ENCODE measurements around the gene C2.

Gene C2

DNA sequence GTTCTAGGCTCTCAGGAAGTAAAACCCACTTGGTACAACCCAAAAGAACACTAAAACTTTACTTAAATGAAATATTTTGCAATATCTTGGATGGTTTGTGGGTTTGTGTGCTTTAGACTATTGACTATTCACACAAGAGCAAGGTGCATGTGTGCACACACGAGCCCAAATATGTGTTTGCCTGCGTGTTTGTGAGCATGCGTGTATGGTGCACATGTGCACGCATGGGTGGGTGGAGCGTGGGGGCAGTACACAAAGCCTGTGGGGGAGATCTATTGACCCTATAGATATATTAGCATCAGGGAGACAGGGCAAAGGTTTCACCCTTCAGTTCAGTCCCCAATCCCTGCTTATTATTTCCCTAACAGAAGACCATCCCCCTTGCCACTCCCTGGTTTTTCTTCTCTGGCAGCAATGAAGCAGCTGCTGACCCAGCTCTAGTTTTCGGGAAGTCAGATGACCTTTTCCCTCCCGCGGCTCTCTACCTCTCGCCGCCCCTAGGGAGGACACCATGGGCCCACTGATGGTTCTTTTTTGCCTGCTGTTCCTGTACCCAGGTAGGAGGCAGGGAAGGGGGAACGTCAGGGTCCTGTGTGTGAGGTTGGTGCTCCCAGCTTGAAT, at the start of gene C2:
Gene C2 (plus strand): TSS at position 476 of the 621 bp plus-strand sequence. CDS start 36 bp downstream, at position 512.
- ATAC-seq: no peak; the same call in 2 of the 3 replicates
- TF ChIP-seq, protein P1, sequence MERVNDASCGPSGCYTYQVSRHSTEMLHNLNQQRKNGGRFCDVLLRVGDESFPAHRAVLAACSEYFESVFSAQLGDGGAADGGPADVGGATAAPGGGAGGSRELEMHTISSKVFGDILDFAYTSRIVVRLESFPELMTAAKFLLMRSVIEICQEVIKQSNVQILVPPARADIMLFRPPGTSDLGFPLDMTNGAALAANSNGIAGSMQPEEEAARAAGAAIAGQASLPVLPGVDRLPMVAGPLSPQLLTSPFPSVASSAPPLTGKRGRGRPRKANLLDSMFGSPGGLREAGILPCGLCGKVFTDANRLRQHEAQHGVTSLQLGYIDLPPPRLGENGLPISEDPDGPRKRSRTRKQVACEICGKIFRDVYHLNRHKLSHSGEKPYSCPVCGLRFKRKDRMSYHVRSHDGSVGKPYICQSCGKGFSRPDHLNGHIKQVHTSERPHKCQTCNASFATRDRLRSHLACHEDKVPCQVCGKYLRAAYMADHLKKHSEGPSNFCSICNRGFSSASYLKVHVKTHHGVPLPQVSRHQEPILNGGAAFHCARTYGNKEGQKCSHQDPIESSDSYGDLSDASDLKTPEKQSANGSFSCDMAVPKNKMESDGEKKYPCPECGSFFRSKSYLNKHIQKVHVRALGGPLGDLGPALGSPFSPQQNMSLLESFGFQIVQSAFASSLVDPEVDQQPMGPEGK (CRISPR knock-in tag; IDR thresholded peaks at IDR 0.05; ENCODE audit: borderline replicate concordance): no peak
- TF ChIP-seq, protein P2, sequence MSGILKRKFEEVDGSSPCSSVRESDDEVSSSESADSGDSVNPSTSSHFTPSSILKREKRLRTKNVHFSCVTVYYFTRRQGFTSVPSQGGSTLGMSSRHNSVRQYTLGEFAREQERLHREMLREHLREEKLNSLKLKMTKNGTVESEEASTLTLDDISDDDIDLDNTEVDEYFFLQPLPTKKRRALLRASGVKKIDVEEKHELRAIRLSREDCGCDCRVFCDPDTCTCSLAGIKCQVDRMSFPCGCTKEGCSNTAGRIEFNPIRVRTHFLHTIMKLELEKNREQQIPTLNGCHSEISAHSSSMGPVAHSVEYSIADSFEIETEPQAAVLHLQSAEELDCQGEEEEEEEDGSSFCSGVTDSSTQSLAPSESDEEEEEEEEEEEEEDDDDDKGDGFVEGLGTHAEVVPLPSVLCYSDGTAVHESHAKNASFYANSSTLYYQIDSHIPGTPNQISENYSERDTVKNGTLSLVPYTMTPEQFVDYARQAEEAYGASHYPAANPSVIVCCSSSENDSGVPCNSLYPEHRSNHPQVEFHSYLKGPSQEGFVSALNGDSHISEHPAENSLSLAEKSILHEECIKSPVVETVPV (CRISPR knock-in tag; IDR thresholded peaks at IDR 0.05): no peak
- TF ChIP-seq PPARA (CRISPR knock-in tag; IDR thresholded peaks at IDR 0.05; ENCODE audit: borderline replicate concordance): no peak
- no peak for TF ChIP-seq TCF4 (CRISPR knock-in tag; IDR thresholded peaks at IDR 0.05; ENCODE audit: borderline replicate concordance)
- TF ChIP-seq RARB (CRISPR knock-in tag; IDR thresholded peaks at IDR 0.05): no peak
- no peak for TF ChIP-seq ZC3H10 (CRISPR knock-in tag; IDR thresholded peaks at IDR 0.05)
- TF ChIP-seq ZNF8 (CRISPR knock-in tag; IDR thresholded peaks at IDR 0.05): no peak
- TF ChIP-seq GLIS3 (CRISPR knock-in tag; IDR thresholded peaks at IDR 0.05): no peak
- no peak for TF ChIP-seq SNAI2 (CRISPR knock-in tag; IDR thresholded peaks at IDR 0.05)
- TF ChIP-seq ZFP3 (CRISPR knock-in tag; IDR thresholded peaks at IDR 0.05): no peak
- TF ChIP-seq ISL1 (CRISPR knock-in tag; IDR thresholded peaks at IDR 0.05): no peak
- no peak for TF ChIP-seq ZNF565 (CRISPR knock-in tag; conservative IDR thresholded peaks at IDR 0.05; ENCODE audit: low read depth)
- no peak for TF ChIP-seq ZFP30 (CRISPR knock-in tag; IDR thresholded peaks at IDR 0.05)
- no peak for TF ChIP-seq ARNTL (CRISPR knock-in tag; IDR thresholded peaks at IDR 0.05; ENCODE audit: borderline replicate concordance, low read depth)
- no peak for TF ChIP-seq BACH2 (CRISPR knock-in tag; IDR thresholded peaks at IDR 0.05; ENCODE audit: borderline replicate concordance)
- TF ChIP-seq OSR1 (CRISPR knock-in tag; IDR thresholded peaks at IDR 0.05): no peak

DNA sequence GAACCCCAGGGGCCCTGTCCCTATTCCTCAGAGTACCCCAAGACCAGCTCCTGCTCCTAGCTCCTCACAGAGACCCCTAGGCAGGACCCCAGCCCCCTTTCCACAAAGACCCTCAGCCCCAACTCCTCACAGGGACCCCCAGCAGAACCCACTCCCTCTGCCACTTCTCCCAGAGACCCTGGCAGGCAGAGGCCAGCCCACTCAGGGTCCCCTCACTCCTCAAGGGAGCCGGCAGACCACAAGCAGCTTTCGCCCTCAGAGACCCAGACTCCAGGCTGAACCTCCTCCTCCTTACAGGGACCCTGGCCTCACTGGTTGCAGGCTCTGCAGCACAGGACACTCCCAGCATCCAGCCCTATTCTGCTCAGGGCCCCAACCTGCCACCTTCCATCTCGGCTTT, 49.3 kb upstream of the C2 start:
- no peak; the same call in 2 of the 3 replicates for ATAC-seq
- TF ChIP-seq, protein P1 (CRISPR knock-in tag; IDR thresholded peaks at IDR 0.05; ENCODE audit: borderline replicate concordance): no peak
- no peak for TF ChIP-seq ESRRG (CRISPR knock-in tag; IDR thresholded peaks at IDR 0.05)
- TF ChIP-seq ZNF565 (CRISPR knock-in tag; conservative IDR thresholded peaks at IDR 0.05; ENCODE audit: low read depth): no peak
- no peak for TF ChIP-seq ZC3H10 (CRISPR knock-in tag; IDR thresholded peaks at IDR 0.05)
- no peak for TF ChIP-seq ISL1 (CRISPR knock-in tag; IDR thresholded peaks at IDR 0.05)
- no peak for TF ChIP-seq BACH2 (CRISPR knock-in tag; IDR thresholded peaks at IDR 0.05; ENCODE audit: borderline replicate concordance)
- no peak for TF ChIP-seq ZNF8 (CRISPR knock-in tag; IDR thresholded peaks at IDR 0.05)
- no peak for TF ChIP-seq ARNTL (CRISPR knock-in tag; IDR thresholded peaks at IDR 0.05; ENCODE audit: borderline replicate concordance, low read depth)
- no peak for TF ChIP-seq ZFP30 (CRISPR knock-in tag; IDR thresholded peaks at IDR 0.05)
- no peak for TF ChIP-seq RARB (CRISPR knock-in tag; IDR thresholded peaks at IDR 0.05)
- no peak for TF ChIP-seq SNAI2 (CRISPR knock-in tag; IDR thresholded peaks at IDR 0.05)
- no peak for TF ChIP-seq OSR1 (CRISPR knock-in tag; IDR thresholded peaks at IDR 0.05)
- TF ChIP-seq CSDC2 (CRISPR knock-in tag; IDR thresholded peaks at IDR 0.05): no peak
- no peak for TF ChIP-seq ZNF70 (CRISPR knock-in tag; IDR thresholded peaks at IDR 0.05)
- TF ChIP-seq, protein P3, sequence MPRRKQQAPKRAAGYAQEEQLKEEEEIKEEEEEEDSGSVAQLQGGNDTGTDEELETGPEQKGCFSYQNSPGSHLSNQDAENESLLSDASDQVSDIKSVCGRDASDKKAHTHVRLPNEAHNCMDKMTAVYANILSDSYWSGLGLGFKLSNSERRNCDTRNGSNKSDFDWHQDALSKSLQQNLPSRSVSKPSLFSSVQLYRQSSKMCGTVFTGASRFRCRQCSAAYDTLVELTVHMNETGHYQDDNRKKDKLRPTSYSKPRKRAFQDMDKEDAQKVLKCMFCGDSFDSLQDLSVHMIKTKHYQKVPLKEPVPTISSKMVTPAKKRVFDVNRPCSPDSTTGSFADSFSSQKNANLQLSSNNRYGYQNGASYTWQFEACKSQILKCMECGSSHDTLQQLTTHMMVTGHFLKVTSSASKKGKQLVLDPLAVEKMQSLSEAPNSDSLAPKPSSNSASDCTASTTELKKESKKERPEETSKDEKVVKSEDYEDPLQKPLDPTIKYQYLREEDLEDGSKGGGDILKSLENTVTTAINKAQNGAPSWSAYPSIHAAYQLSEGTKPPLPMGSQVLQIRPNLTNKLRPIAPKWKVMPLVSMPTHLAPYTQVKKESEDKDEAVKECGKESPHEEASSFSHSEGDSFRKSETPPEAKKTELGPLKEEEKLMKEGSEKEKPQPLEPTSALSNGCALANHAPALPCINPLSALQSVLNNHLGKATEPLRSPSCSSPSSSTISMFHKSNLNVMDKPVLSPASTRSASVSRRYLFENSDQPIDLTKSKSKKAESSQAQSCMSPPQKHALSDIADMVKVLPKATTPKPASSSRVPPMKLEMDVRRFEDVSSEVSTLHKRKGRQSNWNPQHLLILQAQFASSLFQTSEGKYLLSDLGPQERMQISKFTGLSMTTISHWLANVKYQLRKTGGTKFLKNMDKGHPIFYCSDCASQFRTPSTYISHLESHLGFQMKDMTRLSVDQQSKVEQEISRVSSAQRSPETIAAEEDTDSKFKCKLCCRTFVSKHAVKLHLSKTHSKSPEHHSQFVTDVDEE (CRISPR knock-in tag; IDR thresholded peaks at IDR 0.05): no peak
- TF ChIP-seq TOX (CRISPR knock-in tag; IDR thresholded peaks at IDR 0.05; ENCODE audit: borderline replicate concordance): no peak
- TF ChIP-seq, protein P2 (CRISPR knock-in tag; IDR thresholded peaks at IDR 0.05): no peak
- no peak for TF ChIP-seq GLIS3 (CRISPR knock-in tag; IDR thresholded peaks at IDR 0.05)
- TF ChIP-seq, protein P4, sequence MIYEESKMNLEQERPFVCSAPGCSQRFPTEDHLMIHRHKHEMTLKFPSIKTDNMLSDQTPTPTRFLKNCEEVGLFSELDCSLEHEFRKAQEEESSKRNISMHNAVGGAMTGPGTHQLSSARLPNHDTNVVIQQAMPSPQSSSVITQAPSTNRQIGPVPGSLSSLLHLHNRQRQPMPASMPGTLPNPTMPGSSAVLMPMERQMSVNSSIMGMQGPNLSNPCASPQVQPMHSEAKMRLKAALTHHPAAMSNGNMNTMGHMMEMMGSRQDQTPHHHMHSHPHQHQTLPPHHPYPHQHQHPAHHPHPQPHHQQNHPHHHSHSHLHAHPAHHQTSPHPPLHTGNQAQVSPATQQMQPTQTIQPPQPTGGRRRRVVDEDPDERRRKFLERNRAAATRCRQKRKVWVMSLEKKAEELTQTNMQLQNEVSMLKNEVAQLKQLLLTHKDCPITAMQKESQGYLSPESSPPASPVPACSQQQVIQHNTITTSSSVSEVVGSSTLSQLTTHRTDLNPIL (CRISPR knock-in tag; IDR thresholded peaks at IDR 0.05; ENCODE audit: low read depth): no peak

Measured in SK-N-SH treated with all-trans-retinoic acid at 6 μM for 48 hours (cell line).